Measurements from ENCODE around the gene ECI1.

The ECI1 gene

DNA sequence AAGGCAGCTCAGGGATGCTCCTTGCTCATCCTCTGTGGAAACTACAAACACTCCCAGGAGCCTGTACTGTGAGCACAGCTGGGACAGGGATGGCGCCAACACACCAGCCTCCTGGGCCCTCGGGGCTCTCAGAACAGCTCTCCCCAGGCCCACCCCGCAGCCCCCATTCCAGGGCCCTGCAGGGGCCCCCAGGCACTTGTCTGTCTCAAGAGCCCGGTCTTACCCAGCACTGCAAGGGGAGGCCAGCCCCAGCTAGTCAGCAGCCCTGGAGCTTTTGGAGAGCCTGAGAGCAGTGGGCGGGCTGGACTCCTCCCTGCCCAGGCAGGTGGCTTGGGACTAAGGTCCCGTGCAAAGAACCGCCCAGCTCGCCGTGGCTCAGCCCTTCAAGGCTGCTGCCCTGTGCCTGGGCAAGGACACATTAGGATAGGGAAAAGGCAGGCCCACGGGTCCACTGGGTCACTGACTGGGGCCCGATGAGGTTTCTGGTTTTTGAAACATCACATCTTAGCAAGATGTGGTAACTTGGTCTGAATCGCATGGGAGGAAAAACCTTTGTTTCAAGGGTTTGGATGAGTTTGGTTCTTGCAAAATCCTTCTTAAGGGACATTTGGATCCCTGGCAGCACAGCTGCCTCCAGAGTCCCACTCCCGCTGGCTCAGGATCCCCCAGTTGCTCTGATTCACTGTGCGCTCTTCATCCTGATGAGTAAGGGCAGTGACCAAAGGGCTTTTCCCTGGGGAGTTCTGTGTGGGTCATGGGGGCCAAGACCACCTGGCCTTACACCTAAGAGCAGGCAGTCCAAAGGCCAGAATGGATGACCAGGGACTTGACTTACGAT lies 12.3 kb downstream of the ECI1 start:
- no peaks in the 10 kb centered on the region for H3K27me3 ChIP-seq (ENCODE audit: insufficient read depth, low read length)
- no peaks in the 10 kb centered on the region for H3K9me3 ChIP-seq (ENCODE audit: low read length)
- H3K4me3 ChIP-seq (ENCODE audit: low read length) = no peak overlapping the region
- H3K4me1 ChIP-seq (ENCODE audit: insufficient read depth, low read length) = no peaks in the 10 kb centered on the region
- no peak overlapping the region for H2AFZ ChIP-seq (ENCODE audit: low read depth, low read length)
- H3K36me3 ChIP-seq (ENCODE audit: insufficient read depth, low read length) = peaks cover 56% of the 10 kb centered on the region

DNA sequence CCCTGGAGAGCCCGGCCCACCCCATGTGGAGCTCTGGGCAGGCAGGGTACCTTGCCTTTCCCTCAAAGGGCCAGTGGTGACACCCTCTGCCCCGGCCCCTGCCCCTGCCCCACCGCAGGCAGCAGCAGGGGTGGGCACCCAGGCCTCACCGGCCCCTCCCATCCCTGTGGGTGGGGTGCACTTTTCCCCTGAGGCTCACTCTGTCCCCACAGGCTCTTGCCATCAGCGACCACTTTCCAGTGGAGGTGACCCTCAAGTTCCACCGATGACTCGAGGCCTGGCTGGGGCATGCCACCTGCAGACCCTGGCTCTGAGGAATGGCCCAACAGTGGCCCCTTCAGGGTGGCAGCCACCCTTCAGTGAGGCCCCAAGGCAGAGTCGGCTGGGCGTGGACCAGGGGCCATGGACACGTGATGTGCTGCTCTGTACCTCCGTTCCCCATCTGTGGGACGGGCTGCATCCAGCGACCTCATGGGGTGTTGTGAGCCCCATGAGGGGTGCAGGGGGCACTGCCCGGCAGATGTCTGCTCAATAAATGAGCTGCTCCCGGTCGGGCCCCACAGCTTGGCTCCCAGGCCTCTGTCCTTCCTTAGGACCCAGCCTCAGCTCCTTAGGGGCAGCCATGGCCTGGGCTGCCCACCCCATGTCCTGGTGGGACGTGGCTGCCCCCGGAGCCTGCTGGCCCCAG lies 13.1 kb downstream of the ECI1 start:
- Histone ChIP-seq H3K4me3 (ENCODE audit: low read length) (no peak overlapping the region), H3K9me3 (ENCODE audit: low read length) (no peaks in the 10 kb centered on the region), H3K4me1 (ENCODE audit: insufficient read depth, low read length) (no peaks in the 10 kb centered on the region), H2AFZ (ENCODE audit: low read depth, low read length) (no peak overlapping the region), H3K27me3 (ENCODE audit: insufficient read depth, low read length) (no peaks in the 10 kb centered on the region), H3K36me3 (ENCODE audit: insufficient read depth, low read length) (peaks cover 57% of the 10 kb centered on the region)

DNA sequence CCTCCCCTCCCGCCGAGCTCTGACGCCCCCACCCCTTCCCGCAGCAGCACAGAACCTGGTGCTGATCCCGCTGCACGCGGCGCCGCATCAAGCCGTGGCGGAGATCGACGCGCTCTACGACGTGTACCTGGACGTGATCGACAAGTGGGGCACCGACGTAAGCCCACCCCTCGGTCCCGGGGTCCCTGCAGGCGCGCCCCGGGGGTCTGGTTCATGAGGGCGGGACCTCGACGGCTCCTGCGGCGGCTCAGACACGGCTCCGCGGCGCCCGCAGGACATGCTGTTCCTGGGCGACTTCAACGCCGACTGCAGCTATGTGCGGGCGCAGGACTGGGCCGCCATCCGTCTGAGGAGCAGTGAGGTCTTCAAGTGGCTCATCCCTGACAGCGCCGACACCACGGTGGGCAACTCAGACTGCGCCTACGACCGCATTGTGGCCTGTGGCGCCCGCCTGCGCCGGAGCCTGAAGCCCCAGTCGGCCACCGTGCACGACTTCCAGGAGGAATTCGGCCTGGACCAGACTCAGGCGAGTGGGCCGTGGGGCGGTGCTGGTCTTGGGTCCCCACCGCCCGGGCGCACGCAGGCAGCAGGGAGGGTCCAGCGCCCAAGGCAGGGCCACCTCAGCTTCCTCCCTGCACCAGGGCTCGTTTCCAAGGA lies 13.8 kb downstream of the ECI1 start:
- Histone ChIP-seq H3K36me3 (ENCODE audit: insufficient read depth, low read length) (peaks cover 56% of the 10 kb centered on the region), H2AFZ (ENCODE audit: low read depth, low read length) (no peak overlapping the region), H3K9me3 (ENCODE audit: low read length) (no peaks in the 10 kb centered on the region), H3K4me1 (ENCODE audit: insufficient read depth, low read length) (no peaks in the 10 kb centered on the region), H3K4me3 (ENCODE audit: low read length) (no peak overlapping the region), H3K27me3 (ENCODE audit: insufficient read depth, low read length) (no peaks in the 10 kb centered on the region)

DNA sequence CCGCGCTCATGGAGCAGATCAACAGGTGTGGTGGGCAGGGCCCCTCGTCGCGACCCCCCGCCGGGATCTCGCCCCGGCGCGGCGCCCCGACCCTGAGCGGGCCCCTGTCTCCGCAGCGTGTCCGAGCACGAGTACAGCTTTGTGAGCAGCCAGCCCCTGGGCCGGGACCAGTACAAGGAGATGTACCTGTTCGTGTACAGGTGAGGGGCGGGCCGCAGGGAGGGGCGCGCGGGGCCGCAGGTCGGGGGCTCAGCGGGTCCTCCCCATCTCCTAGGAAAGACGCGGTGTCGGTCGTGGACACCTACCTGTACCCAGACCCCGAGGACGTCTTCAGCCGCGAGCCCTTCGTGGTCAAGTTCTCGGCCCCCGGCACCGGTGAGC lies 14.3 kb downstream of the ECI1 start:
- Histone ChIP-seq H2AFZ (ENCODE audit: low read depth, low read length) (no peak overlapping the region), H3K4me1 (ENCODE audit: insufficient read depth, low read length) (no peaks in the 10 kb centered on the region), H3K4me3 (ENCODE audit: low read length) (no peak overlapping the region), H3K27me3 (ENCODE audit: insufficient read depth, low read length) (no peaks in the 10 kb centered on the region), H3K36me3 (ENCODE audit: insufficient read depth, low read length) (peaks cover 55% of the 10 kb centered on the region), H3K9me3 (ENCODE audit: low read length) (no peaks in the 10 kb centered on the region)

DNA sequence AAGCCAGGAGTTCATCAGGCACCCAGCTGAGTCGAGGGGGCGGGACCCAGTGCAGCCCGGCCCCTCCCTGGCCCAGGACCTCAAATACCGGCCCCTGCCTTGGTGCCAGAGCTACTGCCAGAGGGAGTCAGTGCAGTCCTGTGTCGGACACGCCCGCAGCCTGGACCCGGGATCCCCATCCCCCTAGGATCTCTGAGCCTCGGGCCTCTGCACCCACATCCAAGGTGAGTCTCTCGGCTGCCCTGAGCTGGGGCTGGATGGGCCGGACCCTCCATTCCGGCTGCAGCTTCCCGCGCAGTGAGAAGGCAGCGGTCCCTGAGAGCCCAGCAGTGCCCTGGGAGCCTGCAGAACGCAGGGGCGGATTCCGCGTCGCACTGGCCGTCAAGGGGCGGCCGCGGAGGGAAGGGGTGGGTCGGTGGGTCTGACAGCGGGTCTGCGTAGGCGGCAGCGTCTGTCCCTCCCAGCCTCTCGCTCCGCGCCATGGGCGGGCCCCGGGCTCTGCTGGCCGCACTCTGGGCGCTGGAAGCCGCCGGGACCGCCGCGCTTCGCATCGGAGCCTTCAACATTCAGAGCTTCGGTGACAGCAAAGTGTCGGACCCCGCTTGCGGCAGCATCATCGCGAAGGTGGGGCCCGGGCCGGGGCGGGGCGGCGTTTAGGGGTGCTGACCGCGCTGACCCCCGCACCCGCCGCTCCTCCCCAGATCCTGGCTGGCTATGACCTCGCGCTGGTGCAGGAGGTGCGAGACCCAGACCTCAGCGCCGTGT lies 14.9 kb downstream of the ECI1 start, which contains the start of gene DNASE1L2:
Gene DNASE1L2 (plus strand): TSS at position 108 of the 765 bp plus-strand sequence. CDS start 373 bp downstream, at position 481.
- peaks cover 60% of the 10 kb centered on the region for H3K36me3 ChIP-seq (ENCODE audit: insufficient read depth, low read length)
- H3K4me3 ChIP-seq (ENCODE audit: low read length) = no peak within 1 kb of the TSS
- no peaks in the 10 kb centered on the region for H3K27me3 ChIP-seq (ENCODE audit: insufficient read depth, low read length)
- no peaks in the 10 kb centered on the region for H3K4me1 ChIP-seq (ENCODE audit: insufficient read depth, low read length)
- no peaks in the 10 kb centered on the region for H3K9me3 ChIP-seq (ENCODE audit: low read length)
- no peak within 1 kb of the TSS for H2AFZ ChIP-seq (ENCODE audit: low read depth, low read length)

DNA sequence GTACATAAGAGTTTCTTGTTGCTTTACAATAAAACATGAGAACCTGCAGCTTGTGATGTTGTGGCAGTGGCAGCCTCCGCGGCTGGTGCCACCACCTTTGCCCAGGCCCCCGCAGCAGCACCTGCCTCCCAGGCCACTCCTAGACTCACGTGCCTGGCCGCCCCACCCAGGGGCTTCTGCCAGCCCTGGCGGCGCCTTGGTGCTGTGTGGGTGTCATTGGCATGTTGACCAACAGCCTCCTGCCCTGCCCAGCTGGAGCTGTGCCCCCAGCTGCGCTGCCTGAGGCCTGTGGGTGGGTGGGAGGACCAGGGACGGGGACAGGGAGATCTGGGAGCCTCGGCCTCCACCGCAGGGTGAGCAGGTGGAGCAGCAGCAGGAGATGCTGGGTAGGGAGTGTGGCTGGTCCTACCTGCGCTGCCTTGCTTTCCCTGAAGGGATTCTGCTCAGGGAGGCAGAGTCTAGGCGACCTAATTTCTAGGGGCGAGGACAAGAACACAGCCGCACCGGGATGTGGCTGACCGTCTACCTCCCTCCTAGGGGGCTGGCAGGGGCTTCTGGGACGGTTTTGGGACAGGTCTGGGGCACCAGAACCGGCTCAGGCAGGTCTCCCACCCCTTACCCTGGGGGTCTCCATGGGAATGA lies 15.6 kb downstream of the ECI1 start:
- Histone ChIP-seq H3K4me3 (ENCODE audit: low read length) (no peak overlapping the region), H3K4me1 (ENCODE audit: insufficient read depth, low read length) (no peaks in the 10 kb centered on the region), H3K36me3 (ENCODE audit: insufficient read depth, low read length) (peaks cover 66% of the 10 kb centered on the region), H3K9me3 (ENCODE audit: low read length) (no peaks in the 10 kb centered on the region), H2AFZ (ENCODE audit: low read depth, low read length) (no peak overlapping the region), H3K27me3 (ENCODE audit: insufficient read depth, low read length) (no peaks in the 10 kb centered on the region)

DNA sequence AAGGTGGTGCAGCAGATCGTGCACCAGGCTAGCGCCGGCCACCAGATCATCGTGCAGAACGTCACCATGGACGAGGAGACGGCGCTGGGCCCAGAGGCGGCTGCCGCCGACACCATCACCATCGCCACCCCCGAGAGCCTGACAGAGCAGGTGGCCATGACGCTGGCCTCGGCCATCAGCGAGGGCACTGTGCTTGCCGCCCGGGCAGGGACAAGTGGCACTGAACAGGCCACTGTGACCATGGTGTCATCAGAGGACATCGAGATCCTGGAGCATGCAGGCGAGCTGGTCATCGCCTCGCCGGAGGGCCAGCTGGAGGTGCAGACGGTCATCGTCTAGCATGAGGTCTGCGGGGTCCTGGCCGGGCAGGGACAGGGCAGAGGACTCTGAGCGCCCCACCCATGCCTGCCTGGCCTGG lies 16.1 kb downstream of the ECI1 start:
- Histone ChIP-seq H3K4me3 (ENCODE audit: low read length) (no peak overlapping the region), H3K27me3 (ENCODE audit: insufficient read depth, low read length) (no peaks in the 10 kb centered on the region), H3K4me1 (ENCODE audit: insufficient read depth, low read length) (no peaks in the 10 kb centered on the region), H3K36me3 (ENCODE audit: insufficient read depth, low read length) (peaks cover 69% of the 10 kb centered on the region), H3K9me3 (ENCODE audit: low read length) (no peaks in the 10 kb centered on the region), H2AFZ (ENCODE audit: low read depth, low read length) (no peak overlapping the region)

DNA sequence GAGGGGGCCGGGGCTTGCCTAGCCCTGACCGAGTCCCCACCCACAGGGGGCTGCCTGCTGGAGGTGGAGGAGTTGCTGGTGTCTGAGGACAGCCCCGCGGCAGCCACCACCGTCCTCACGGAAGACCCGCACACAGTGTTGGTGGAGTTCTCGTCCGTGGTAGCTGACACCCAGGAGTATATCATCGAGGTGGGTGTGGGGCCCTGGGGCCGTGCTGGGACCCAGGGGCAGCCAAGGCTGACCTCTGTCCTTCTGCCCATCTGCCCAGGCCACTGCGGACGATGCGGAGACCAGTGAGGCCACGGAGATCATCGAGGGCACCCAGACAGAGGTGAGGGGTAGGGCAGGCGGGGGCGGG lies 16.6 kb downstream of the ECI1 start:
- no peaks in the 10 kb centered on the region for H3K27me3 ChIP-seq (ENCODE audit: insufficient read depth, low read length)
- peaks cover 71% of the 10 kb centered on the region for H3K36me3 ChIP-seq (ENCODE audit: insufficient read depth, low read length)
- no peaks in the 10 kb centered on the region for H3K4me1 ChIP-seq (ENCODE audit: insufficient read depth, low read length)
- no peaks in the 10 kb centered on the region for H3K9me3 ChIP-seq (ENCODE audit: low read length)
- no peak overlapping the region for H2AFZ ChIP-seq (ENCODE audit: low read depth, low read length)
- H3K4me3 ChIP-seq (ENCODE audit: low read length) = no peak overlapping the region

DNA sequence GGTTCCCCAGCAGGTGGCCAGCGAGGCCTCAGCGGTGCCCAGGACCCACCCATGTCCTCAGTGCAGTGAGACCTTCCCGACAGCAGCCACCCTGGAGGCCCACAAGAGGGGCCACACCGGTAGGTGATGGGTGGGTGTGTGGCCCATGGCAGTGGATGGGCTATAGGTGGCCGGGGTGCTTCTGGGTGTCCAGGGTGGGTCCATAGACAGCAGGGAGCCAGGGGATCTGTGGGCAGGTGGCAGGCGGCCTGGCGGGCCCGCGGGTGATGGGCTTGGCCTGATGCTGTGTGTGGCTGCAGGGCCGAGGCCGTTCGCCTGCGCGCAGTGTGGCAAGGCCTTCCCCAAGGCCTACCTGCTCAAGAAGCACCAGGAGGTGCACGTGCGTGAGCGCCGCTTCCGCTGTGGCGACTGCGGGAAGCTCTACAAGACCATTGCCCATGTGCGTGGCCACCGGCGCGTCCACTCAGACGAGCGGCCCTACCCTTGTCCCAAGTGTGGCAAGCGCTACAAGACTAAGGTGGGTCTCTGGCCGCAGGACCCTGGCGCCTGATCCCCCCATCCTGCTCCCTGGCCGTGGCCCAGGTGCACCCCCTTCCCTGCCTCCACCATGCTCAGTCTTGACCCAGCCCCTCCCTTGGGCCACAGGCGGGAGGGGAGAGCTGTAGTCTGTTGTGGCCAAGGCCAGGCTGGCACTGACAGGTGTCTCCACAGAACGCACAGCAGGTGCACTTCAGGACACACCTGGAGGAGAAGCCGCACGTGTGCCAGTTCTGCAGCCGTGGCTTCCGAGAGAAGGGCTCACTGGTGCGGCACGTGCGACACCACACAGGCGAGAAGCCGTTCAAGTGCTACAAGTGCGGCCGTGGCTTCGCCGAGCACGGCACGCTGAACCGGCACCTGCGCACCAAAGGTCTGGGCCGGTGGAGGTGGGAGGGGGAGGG lies 17.2 kb downstream of the ECI1 start:
- H3K4me1 ChIP-seq (ENCODE audit: insufficient read depth, low read length) = no peaks in the 10 kb centered on the region
- H3K9me3 ChIP-seq (ENCODE audit: low read length) = no peaks in the 10 kb centered on the region
- H3K36me3 ChIP-seq (ENCODE audit: insufficient read depth, low read length) = peaks cover 71% of the 10 kb centered on the region
- H3K4me3 ChIP-seq (ENCODE audit: low read length) = no peak overlapping the region
- H2AFZ ChIP-seq (ENCODE audit: low read depth, low read length) = no peak overlapping the region
- no peaks in the 10 kb centered on the region for H3K27me3 ChIP-seq (ENCODE audit: insufficient read depth, low read length)

DNA sequence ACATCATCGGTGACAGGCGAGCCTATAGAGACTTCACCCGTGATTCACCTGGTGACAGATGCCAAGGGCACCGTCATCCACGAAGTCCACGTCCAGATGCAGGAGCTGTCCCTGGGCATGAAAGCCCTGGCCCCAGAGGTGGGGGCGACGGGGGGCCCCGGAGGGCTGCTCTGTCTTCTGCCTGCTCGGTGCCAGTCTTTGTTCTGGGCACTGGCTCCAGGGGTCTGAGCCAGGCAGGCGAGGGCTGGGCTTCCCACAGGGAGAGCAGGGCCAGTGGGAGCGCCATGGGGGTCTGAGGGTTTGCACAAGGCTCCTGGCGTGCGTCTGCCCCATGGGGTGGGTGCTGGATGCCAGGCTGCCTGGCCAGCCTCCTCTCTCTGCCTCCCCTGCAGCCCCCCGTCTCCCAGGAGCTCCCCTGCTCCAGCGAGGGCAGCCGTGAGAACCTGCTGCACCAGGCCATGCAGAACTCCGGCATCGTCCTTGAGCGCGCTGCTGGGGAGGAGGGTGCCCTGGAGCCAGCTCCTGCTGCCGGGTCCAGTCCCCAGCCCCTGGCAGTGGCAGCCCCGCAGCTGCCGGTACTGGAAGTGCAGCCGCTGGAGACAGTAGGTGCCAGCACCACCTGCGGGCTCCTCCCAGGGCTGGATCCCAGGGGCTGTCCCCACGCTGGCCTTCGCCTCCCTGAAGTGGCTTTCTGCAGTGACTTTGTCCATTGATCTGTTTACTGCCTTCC lies 18.2 kb downstream of the ECI1 start:
- Histone ChIP-seq H3K9me3 (ENCODE audit: low read length) (no peaks in the 10 kb centered on the region), H3K4me3 (ENCODE audit: low read length) (no peak overlapping the region), H3K36me3 (ENCODE audit: insufficient read depth, low read length) (peaks cover 74% of the 10 kb centered on the region), H3K4me1 (ENCODE audit: insufficient read depth, low read length) (no peaks in the 10 kb centered on the region), H2AFZ (ENCODE audit: low read depth, low read length) (no peak overlapping the region), H3K27me3 (ENCODE audit: insufficient read depth, low read length) (no peaks in the 10 kb centered on the region)

Data from neuron (in vitro differentiated cells).